HG03342 (cell line): ENCODE data around the gene MYL2.

Experiments
- ATAC-seq: cut with Tn5 transposase; IDR thresholded peaks from one replicate; pipeline ENCODE4 v1.9.1; 2021; ENCODE audit warnings: mild to moderate bottlenecking, moderate library complexity; ENCODE audit not compliant: unreplicated experiment

Gene MYL2

DNA sequence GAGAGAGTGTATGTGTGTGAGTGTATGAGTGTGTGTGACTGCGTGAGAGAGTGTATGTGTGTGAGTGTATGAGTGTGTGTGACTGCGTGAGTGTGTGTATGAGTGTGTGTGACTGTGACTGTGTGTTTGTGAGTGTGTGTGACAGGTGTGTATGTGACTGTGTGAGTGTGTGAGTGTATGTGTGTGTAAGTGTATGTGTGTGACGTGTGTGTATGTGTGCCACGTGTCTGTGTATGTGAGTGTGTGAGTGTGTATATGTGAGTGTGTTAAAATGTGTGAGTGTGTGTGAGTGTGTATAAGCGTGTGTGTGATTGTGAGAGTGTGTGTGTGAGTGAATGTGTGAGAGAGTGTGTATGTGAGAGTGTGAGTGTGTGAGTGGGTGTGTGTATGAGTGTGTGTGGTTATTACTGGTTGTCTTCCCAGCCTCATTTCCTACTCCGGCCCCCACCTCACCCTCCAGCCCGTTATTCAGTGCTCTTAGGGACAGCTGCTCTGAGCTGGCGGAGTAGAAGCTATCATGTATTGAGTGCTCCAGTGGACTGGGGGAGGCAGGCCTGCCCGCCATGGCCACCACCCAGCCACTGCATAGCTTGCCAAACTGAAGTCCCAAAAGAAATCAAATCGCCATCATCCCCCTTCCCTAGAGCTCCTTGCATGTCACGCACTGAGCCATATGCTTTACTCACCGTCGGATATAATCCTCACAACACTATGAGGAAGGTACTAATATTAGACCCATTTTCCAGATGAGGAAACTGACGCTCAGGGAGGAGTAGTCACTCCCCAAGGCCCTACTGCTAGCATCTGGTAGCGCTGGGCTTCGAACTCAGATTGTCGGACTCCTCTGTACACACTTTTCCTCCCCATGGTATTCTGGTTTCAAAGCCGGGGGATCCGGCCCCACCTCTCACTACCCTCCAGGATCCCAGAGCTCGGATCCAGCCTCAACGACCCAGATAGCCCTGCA, 10.3 kb upstream of the MYL2 start:
- ATAC-seq, result no peak

DNA sequence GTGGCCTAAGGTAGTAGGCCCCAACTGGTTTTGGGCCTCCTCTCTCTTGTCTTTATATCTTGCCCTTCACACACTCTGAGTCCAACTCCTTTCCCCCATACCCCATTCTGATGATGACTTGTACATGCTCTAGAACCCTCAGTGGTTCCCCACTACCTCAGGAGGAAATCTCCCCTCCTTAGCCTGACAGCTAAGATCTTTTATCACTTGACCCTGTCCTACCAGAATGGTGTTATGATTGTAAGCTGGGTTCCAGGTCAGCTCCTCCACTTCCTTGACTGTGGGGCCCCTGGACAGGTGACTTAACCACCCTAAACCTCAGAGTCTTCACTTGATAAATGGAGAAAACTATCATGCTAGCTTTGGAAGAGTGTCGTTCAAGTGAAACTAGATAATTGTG, 9.4 kb upstream of the MYL2 start:
- no peak for ATAC-seq

DNA sequence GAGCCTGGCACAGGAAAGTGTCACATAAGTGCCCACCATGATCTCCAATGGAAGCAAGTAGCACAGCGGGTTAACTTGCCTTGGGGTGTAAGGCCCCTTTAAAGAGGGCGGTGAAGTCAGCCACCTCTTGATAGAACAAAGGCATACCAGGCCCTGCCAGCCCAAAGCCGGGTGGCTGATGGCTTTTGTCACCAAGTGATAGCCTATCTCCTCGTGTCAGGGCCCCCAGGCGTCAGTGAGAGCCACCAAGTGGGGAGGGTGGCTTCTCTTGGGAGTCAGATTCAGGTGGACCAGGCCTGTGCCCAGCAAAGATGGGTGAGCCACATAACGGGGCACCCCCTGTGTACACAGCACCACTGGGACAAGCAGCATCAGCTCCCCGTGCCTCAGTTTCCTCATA, 8.3 kb upstream of the MYL2 start:
- no peak for ATAC-seq

DNA sequence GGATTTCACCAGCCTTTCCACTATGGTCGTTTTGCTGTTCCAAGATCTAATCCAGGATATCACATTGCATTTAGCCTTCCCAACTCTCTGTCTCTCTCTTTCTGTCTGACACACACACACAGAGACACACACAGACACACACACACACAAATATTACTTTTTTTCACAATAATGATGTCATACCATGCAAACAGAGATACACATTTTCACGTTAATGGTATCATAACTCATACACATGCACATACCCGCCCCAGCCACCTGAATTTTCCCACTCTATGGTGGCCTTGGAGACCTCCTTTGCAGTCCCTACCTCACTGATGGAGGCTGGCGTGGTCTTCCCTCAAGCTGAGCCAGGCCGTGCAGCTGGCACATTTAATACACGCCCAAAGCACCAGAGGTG, 7.2 kb upstream of the MYL2 start:
- ATAC-seq, result no peak

DNA sequence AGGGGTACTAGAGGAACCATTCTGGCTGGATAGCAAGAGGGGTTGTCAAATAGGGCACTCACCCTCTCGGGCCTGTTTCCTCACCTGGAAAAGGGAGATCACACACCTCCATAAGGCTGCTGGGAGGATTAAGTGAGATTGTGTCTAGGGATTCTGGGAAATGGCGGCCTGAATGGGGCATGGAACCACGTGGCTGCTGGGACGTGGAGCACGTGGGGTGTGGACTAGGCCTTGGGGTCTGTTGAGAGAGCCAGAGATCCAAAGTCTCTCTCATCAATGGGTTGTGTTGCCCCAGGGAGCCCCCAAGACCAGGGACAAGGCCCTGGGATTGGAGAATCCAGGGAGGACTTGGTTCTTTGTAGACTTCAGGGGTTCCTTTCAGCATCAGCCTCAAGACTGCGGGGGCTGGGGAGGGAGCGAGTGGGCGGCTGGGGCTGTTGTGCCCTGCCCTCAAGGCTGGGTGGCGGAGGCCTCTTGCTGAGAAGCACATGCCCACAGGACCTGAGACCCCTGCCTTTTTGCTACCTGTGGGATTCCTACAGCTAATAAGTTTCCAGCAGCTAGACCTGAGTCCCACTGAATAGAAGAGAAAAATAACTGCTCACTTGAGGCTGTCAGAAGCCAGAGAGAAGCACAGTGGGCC, 3.4 kb upstream of the MYL2 start:
- no peak for ATAC-seq

DNA sequence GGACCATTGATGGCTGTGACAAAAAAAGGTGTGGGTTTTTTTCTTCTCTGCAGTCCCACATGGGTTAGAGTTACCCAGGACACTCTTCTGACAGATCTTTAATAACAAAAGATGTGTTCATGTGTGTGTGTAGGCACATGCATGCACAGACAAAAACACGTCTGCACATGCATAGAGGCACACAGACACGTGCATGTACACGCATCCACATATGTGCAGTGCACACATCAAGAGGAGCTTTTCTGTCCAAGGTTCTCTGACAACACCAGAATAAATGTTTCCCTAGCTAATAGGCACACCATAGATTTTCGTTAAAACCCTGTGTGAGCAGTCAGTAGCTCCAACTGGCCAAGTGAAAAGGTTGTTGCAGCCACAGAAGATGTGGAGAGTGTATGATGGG, 2.8 kb upstream of the MYL2 start:
- no peak for ATAC-seq

DNA sequence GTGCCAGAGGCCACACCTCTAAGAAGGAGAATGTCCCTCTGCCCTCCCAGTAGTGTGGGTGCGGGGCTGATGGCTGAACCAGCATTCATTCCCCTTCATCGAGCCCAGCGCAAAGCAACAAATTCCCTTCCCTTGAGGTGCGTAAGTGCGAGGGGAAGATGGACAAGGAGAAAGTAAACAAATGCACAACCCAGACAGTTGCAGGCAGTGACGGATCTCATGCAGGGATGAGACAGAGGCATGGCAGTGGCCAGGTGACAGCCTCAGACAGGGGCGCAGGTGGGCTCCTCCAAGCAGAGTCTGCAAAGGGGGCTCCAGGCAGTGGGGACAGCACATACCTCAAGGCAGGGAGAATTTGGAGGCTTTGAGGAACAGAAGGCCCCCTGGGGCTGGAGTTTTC, 2.3 kb upstream of the MYL2 start:
- ATAC-seq, result no peak

DNA sequence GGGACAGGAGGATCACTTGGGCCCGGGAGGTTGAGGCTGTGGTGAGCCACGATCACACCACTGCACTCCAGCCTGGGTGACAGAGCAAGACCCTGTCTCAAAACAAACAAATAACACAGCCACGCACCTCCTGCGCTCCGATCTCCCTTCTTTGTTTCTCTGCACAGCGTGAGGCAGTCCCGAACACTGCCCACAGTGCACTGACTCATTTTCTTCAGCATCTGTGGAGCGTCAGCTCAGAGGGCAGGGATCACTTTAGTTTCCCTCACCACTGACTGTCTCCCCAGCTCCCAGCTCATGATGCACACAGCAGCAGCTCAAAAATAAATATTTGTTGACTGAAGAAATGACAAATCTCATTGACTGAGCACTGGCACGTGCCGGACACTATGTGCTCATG, 883 bp upstream of the MYL2 start:
- no peak for ATAC-seq

DNA sequence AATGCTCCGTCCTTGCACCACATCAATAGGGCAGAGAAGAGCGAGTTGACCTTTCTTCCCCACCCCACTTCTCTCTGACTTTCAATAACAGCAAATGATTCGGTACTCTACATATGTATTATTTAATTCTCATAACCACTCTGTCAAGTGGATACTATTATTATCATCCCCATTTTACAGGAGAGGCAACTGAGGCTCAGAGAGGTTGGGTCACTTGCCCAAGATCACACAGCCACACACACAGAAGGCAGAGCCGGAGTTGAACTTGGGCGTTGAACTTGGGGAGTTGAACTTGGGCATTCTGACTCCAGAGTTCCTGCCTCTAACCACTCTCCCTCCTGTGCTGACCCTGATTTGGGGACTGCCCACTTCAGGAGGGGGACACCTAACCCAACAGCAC, 659 bp downstream of the MYL2 start:
- no peak for ATAC-seq

DNA sequence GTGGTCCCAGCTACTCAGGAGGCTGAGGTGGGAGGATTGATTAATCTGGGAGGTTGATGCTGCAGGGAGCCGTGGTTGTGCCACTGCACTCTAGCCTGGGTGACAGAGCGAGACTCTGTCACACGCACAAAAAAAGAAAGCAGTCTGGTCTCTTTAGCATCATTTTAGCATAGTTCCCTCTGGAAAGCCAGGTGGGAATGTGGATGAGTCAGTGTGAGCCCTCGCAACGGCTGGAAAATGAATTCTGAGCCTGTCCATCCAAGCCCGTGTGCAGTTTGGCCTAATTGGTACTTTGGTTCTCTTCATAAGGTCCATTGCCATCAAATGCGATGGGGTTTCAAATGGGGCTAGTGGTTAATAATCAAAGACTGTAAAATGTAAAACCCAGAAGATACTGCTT, 2.4 kb downstream of the MYL2 start:
- no peak for ATAC-seq

DNA sequence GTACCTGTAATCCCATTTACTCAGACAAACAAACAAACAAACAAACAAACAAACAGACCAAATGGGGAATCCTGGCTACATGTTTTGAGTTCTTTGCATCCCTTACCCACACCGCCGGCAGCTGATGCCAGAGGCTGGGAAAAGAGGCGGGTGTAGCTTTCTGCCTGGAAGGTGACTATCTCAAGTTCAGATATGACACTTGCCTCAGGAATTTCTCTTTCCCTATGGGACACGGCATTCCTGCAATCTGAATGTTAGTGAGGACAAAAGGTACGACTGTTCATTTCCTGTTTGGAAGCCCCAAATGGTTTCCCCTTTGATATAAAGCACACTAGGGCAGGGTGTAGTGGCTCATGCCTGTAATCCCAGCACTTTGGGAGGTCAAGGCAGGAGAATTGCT, 2.9 kb downstream of the MYL2 start:
- no peak for ATAC-seq

DNA sequence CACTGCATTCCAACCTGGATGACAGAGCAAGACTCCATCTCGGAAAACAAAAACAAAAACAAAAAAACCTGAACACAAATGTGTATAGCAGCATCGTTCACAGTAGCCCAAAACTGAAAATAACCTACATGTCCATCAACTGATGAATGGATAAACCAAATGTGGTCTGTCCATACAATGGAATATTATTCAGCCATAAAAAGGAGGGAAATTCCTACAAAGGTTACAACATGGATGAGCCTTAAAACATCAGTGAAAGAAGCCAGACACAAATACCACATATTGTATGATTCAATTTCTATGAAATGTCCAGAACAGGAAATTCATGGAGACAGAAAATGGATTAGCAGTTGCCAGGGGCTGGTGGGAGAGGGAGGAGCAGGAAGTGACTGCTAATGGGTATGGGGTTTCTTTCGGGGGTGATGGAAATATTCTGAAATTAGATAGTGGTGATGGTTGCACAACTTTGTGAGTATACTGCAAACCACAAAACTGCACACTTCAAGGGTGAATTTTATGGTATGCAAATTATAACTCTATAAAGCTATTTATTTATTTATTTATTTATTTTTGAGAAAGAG, 4.0 kb downstream of the MYL2 start:
- no peak for ATAC-seq

DNA sequence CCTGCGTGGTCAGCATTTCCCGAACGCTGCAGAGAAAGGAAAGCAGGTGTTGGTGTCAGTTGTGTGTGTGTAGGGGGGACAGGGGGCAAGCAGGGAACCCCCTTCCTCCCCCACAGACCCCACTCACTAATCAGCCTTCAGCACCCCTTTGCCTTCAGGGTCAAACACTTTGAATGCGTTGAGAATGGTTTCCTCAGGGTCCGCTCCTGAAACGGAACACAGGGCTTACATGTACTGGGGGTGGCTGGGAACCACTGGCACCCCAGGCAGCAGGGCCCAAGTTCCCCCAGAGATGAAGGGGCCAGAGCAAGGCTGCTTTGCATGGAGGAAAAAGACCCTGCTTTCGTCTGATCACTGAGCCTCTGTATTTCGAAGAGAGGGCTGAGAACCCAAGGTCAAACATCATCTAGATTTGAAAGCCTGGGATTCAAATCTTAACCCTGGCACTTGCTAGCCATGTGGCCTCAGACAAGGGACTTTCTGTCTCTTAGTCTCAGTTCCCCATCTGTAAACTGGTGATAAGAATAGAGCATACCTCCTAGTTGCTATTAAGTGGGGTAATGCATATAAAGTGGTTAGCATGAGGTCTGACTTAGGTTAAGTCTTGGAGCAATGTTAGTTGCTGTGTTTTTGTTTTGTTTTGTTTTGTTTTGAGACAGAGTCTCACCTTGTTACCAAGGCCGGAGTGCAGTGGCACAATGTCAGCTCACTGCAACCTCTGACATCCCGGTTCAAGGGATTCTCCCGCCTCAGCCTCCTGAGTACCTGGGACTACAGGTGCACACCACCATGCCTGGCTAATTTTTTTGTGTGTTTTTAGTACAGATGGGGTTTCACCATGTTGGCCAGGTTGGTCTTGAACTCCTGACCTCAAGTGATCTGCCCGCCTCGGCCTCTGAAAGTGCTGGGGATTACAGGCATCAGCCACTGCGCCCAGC, 7.0 kb downstream of the MYL2 start:
- peak; percentile 99 for ATAC-seq

DNA sequence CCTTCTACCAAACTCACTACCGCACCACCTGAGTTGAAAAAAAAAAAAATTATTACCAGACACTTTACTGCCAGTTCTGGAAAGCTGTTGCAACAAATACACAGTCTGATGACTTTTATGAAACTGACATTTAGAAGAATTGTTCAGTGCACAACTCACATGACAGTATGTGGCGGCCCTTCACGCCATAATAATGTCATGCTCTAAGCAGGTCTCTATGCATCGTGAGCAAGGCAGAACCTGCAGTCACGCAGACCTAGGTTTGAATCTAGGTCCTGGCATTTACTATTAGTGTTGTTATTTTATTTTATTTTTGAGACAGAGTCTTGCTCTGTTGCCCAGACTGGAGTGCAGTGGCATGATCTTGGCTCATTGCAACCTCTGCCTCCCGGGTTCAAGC, 8.1 kb downstream of the MYL2 start:
- ATAC-seq, result no peak

DNA sequence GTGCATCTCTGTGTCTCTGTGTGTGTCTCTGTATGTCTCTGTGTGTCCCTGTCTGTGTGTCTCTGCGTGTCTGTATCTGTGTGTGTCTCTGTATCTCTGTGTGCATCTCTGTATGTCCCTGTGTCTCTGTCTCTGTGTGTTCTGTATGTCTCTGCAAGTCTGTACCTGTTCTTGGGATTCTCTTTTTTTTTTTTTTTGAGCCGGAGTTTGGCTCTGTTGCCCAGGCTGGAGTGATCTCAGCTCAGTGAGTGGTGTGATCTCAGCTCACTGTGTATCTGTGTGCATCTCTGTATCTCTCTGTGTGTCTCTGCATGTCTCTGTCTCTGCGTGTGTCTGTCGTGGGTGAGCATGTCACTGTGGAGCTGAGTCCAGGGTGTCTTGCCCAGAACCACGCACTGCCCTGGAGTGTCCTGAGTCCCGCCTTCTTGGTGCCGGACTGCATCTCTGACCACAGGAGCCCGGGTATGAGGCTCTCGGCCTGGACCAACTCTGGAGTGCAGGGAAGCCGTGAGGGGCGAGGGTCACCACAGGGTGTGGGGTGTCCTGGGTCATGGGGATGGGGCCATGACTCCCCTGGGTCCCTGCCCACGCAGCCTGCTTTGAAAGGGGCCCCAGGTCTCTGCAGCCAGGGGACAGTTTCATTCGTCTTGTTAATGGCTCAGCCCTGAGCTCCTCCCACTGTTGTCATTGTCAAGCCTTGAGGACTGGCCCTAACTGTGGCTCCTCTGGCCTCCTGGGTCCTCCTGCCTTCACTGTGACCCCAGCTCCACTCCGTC, 11.8 kb downstream of the MYL2 start:
- no peak for ATAC-seq

DNA sequence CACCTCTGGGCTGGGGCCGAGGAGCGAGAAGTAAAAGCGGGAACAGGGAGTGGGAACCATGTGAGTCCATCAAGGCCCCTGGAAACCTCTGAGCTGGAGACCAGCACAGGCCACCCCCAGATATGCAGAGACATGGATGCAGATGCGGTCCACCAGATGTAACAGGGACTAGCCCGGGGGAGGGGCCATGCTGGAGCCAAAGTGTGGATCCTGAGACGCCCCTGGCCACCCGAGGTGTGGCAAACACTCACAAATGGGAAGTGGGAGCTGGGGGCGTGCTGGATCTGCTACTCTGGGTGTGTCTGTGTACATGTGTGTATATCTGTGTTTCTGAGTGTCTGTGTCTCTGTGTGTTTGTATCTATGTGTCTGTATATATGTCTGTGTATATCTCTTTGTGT, 12.8 kb downstream of the MYL2 start:
- no peak for ATAC-seq

DNA sequence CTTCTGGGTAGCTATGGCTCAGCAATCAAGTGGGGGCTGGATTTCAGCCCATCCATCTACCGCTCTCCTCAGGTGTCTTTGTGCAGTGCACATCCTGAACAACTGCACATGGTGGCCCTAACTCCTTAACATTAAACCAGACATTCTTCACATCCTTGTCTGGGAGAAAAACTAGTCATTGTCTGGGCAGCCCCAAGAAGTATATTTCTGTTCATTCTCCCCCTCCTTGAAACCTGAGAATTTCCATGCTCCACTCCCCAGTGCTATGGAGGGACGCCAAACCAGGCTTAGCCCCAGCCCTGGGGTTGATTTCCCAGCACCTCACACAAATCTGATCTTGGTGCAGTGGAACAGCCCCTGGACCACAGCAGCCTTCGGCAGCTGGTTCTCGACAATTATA, 13.4 kb downstream of the MYL2 start:
- no peak for ATAC-seq

DNA sequence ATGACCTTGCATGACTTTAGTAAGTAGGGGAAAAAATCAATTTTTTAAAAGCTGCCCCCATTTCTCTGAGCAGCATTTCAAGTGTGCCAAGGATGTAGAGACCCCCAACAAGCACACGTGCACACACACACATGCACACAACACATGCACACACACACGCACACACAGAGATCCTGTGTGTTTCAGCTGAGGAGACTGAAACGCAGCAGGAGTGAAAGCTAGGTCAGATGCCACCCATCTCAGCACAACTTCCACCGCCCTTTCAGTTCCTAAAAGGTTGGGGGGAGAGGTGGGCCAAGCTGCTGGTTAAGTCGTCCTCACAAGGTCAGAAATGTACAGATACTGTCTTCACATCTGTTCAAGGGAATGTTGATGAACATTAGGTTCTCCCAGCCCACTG, 13.9 kb downstream of the MYL2 start:
- ATAC-seq, result peak; percentile 47

DNA sequence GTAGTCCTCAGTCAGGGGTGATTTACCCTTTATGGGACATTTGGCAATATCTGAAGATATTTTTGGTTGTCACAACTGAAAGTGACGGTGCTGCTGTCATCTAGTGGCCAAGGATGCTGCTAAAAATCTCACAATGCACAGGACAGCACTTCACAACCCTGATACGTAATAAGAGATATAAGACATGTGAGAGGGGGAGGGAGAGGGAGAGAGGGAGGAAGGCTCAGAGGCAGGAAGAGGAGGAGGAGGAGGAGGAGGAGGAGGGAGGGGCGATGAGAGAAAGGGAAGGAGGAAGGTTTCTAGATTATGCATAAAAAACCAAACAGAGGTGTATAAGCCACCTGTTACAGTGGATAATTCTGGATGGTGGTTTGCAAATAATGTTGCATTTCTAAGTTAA, 14.3 kb downstream of the MYL2 start:
- ATAC-seq, result peak; percentile 33

DNA sequence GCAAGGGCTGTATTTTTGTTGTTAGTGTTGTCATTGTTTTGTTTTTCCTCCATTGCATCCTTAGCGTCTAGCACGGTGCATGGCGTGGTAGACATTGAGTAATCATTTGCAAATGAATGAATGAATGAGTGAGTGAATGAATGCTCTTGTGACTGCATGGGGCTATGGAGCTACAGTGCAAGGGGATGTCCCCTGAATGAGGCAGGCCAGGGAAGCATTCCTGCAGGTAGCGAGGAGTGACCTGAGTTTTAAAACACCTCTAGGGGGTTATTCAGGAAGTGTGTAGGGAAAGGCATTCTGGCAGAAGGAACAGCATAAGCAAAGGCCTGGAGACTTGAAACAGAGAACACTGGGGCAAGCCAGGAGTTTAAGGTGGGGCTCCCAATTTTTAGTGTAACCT, 16.9 kb downstream of the MYL2 start:
- no peak for ATAC-seq
